Endothelial cell (in vitro differentiated cells): Measurements from ENCODE around the gene DTWD2. TPM values are rescaled to one million over a fixed set of nuclear protein-coding genes. Genes with fewer than 3 reads are reported as not detected.

Source experiments
- DNase-seq: peaks from one replicate; pipeline ENCODE4 v3.0.0; 2021; ENCODE audit warnings: low spot score
- H3K27ac Mint-ChIP-seq: one replicate; pipeline ENCODE4 v1.8.0; 2021; ENCODE audit warnings: mixed read lengths, inconsistent platforms; ENCODE audit not compliant: unreplicated experiment
- H3K27me3 Mint-ChIP-seq: one replicate; pipeline ENCODE4 v1.8.0; 2021; ENCODE audit warnings: mild to moderate bottlenecking, moderate library complexity, mixed read lengths, inconsistent platforms; ENCODE audit not compliant: unreplicated experiment
- H3K36me3 Mint-ChIP-seq: one replicate; pipeline ENCODE4 v1.8.0; 2021; ENCODE audit warnings: mild to moderate bottlenecking, low read depth, mixed read lengths, inconsistent platforms; ENCODE audit not compliant: unreplicated experiment
- H3K4me1 Mint-ChIP-seq: one replicate; pipeline ENCODE4 v1.8.0; 2021; ENCODE audit warnings: mild to moderate bottlenecking, mixed read lengths, inconsistent platforms; ENCODE audit not compliant: unreplicated experiment
- H3K4me3 Mint-ChIP-seq: one replicate; pipeline ENCODE4 v1.8.0; 2021; ENCODE audit warnings: mild to moderate bottlenecking, mixed read lengths, inconsistent platforms; ENCODE audit not compliant: unreplicated experiment
- H3K9me3 Mint-ChIP-seq: one replicate; pipeline ENCODE4 v1.8.0; 2021; ENCODE audit warnings: mixed read lengths, inconsistent platforms; ENCODE audit not compliant: unreplicated experiment
- CTCF ChIP-seq: fragments of 200-600 bp; sonication (generic); IDR thresholded peaks from one replicate; pipeline ENCODE4 v1.5.0; 2021; ENCODE audit warnings: antibody characterized with exemption; ENCODE audit not compliant: unreplicated experiment
- total RNA-seq: library from RNA; stranded (reverse); fragmentation: NEBNext Ultra II Directional; extraction: Animal tissue kit (Norgen Biotek cat#: 25700); gene quantifications from one replicate; pipeline ENCODE4 v1.2.1, GENCODE V29; 2021; ENCODE audit not compliant: unreplicated experiment

Gene DTWD2
- total RNA-seq, 1 donor from 2014 or later: 2.7 TPM

GRCh38 chr5:119022017-119022745 lies 33.8 kb upstream of the DTWD2 start:
- no peaks in the 10 kb centered on the region for H3K27me3 Mint-ChIP-seq
- H3K27ac Mint-ChIP-seq: no peak overlapping the region
- H3K4me1 Mint-ChIP-seq: no peaks in the 10 kb centered on the region
- no peak for DNase-seq
- no peak for TF ChIP-seq CTCF
- no peaks in the 10 kb centered on the region for H3K36me3 Mint-ChIP-seq
- H3K9me3 Mint-ChIP-seq: no peaks in the 10 kb centered on the region
- H3K4me3 Mint-ChIP-seq: no peak overlapping the region

GRCh38 chr5:119021149-119021732 lies 32.9 kb upstream of the DTWD2 start:
- no peaks in the 10 kb centered on the region for H3K9me3 Mint-ChIP-seq
- no peak overlapping the region for H3K4me3 Mint-ChIP-seq
- H3K36me3 Mint-ChIP-seq: no peaks in the 10 kb centered on the region
- DNase-seq: no peak
- TF ChIP-seq CTCF: no peak
- H3K4me1 Mint-ChIP-seq: no peaks in the 10 kb centered on the region
- no peaks in the 10 kb centered on the region for H3K27me3 Mint-ChIP-seq
- no peak overlapping the region for H3K27ac Mint-ChIP-seq

- H3K4me3 Mint-ChIP-seq: no peak overlapping the region
- H3K27ac Mint-ChIP-seq: no peak overlapping the region
- DNase-seq: no peak
- no peaks in the 10 kb centered on the region for H3K36me3 Mint-ChIP-seq
- H3K9me3 Mint-ChIP-seq: no peaks in the 10 kb centered on the region
- no peak for TF ChIP-seq CTCF
- H3K4me1 Mint-ChIP-seq: no peaks in the 10 kb centered on the region
- H3K27me3 Mint-ChIP-seq: no peaks in the 10 kb centered on the region
Observed at GRCh38 chr5:119019949-119020348, 31.6 kb upstream of the DTWD2 start.

GRCh38 chr5:119019501-119019900 lies 31.2 kb upstream of the DTWD2 start:
- H3K36me3 Mint-ChIP-seq: no peaks in the 10 kb centered on the region

More at GRCh38 chr5:119019501-119019900, 31.2 kb upstream of the DTWD2 start:
- H3K27ac Mint-ChIP-seq: no peak overlapping the region
- no peaks in the 10 kb centered on the region for H3K4me1 Mint-ChIP-seq
- TF ChIP-seq CTCF: no peak
- no peaks in the 10 kb centered on the region for H3K9me3 Mint-ChIP-seq
- no peak overlapping the region for H3K4me3 Mint-ChIP-seq
- DNase-seq: no peak
- no peaks in the 10 kb centered on the region for H3K27me3 Mint-ChIP-seq
